ENCODE measurements around the gene DPF3. TPM values are rescaled to one million over a fixed set of nuclear protein-coding genes. Genes with fewer than 3 reads are reported as not detected.

The DPF3 gene
- total RNA-seq, 4 donors from 2014 or later, result 0.19 to 3.8 (median 0.58) TPM

DNA sequence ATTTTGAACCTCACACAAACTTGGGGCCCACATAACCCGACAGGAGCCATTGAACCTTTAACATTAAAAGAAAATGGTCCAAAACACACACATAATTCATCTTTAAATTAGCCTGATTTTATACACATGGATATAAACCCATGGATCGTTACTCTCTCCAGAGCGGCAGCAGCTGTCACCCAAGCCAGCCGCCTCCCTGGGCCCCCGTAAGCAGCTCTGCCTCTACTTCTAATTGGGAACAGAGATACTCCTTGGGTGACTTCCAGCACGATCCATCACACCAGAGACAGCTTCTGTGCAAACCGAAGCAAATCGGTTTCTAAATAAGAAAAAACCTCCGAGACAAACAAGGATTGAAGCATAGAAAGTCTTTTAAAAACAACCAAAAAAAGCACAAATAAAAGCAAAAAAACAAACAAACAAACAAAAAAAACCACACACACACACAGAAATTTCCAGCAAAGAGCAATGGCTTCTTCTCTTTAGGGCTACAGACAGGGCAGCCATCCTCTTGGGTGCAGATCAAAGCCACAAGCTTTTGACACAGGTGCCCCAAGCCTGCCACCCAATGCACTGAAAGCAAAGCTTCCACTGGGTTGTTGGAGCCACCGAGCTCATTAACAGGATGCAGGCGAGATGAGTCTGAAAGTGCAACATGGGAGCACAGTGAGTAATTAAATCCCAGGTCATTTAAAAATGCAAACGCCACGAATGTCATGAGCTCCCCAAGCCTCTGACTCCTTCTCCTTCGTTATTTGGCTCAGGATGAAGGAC lies 156.9 kb downstream of the DPF3 start:
- DNase-seq (ENCODE audit: low spot score) (no peak), ATAC-seq (ENCODE audit: low FRiP score) (no peak)
- TF ChIP-seq CTCF (IDR thresholded peaks at IDR 0.05), result no peak

DNA sequence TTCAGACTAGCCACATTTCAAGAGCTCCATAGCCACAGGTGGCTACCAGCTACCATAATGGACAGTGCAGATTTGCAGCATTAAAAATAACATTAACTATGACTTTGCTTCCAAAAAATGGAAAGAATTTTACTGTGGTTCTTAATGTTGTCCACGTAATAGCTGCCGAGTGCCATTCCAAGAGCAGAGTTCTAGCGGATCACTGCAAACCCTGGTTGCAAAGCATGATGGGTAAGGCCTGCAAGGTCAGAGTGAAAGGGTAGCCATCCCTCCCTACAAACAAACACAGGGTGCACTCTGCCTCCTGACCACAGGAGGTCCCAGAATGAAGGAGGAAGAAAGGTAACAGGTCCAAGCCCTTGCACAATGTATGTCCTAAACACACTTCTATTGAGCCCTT lies 157.6 kb downstream of the DPF3 start:
- no peak for TF ChIP-seq CTCF (IDR thresholded peaks at IDR 0.05)
- DNase-seq (ENCODE audit: low spot score) (no peak), ATAC-seq (ENCODE audit: low FRiP score) (no peak)

DNA sequence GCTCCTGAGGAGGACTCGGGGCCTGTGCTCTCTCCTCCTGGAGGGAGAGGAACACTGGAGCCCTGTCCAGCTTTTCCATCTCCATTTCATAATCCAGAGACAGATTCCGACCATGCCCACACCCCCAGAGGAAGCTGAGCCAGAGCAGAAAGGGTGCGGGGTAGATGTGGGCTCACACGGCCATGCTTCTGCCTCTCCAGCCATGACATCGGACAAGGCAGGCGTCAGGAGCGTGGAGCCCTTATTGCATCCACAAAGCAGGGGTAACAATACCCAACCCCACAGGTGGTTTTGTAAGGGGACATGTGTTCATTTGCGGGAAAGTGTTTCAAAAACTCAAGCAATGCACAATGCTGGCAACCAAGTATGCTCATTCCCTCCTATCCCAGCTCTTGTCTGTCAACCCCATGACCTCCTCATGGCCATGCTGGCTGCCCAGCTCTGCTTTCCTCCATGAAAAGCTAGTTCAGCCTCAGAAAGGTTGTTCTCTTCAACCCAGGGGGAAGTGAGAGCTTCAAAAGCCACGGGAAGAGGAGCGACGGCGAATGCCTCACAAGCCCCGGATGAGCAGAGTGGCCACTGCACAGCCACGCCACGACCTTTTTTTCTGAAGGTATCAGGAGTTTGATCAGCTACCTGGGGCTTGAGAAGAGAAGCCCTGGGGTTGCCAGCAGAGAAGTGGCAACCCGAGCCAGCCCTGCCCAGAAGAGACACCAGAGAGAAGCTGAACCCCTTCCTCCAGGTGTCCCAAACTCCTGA lies 161.7 kb downstream of the DPF3 start:
- no peak for TF ChIP-seq CTCF (IDR thresholded peaks at IDR 0.05)
- no peak for ATAC-seq (ENCODE audit: low FRiP score)
- DNase-seq (ENCODE audit: low spot score), result no peak

DNA sequence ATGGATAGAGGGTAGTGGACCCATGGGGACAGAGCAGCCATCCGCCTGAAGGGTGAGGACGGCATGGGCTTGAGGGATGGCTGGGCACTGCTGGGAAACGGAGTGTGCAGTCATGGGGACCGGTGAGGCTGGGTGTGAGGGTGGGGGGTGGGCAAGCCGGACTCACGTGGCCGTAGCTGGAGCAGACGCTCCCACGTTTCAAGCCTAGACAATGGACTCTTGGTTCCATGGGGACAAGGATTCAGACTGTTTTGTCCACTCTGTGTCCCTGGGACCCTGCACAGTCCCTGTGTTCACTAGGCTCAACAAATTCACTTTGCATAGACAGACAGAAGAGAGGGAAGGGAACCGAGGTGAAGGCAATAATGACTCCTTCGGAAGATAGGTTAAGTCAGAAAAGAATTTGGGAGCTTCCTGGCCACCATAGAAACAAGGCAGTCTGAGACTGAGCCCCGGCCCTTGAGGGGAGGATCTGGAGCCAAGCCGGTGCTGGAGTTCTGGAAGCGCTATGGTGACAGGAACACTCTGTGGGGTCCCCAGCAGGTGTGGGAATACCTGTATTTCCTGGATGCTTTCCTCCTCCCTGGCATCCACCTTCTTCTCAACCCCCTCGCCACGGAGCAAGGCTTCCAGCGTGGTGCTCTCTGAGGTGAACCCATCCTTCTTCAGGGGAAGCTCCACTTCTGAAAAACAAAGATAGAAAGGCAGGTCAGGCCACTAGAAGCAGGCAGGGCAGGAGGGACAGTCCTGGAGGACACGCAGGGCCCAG lies 162.5 kb downstream of the DPF3 start:
- no peak for TF ChIP-seq CTCF (IDR thresholded peaks at IDR 0.05)
- DNase-seq (ENCODE audit: low spot score), result no peak
- no peak for ATAC-seq (ENCODE audit: low FRiP score)

GRCh38 chr14:72730468-72730867 lies 163.4 kb downstream of the DPF3 start:
- TF ChIP-seq CTCF (IDR thresholded peaks at IDR 0.05), result no peak
- ATAC-seq (ENCODE audit: low FRiP score) (no peak), DNase-seq (ENCODE audit: low spot score) (no peak)

DNA sequence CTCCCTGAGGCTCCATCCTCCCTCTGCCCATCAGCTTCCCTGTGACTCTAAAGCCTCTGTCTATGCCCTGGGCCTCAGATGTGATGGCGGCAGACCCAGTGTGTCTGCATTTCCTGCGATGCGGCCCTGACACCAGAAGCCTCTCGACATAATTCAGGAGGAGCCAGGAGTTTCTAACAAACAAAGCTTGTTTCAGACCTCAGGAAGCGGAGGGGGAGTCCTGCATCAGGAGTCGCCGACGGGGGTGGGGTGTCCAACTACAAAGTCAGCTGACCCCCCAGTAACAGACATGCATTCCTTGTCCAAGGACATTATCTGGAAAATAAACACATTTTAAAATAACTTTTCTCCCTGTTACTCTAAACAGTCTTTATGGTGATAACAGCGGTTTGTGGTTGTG lies 167.5 kb downstream of the DPF3 start:
- DNase-seq (ENCODE audit: low spot score), result no peak
- TF ChIP-seq CTCF (IDR thresholded peaks at IDR 0.05), result no peak
- no peak for ATAC-seq (ENCODE audit: low FRiP score)
